OCI-LY7 (cell line): ENCODE data around the gene PANK4. TPM values are rescaled to one million over a fixed set of nuclear protein-coding genes. Genes with fewer than 3 reads are reported as not detected.

Experiments
- BruUV-seq: library from RNA; stranded (reverse); fragments of 400-500 nt; replicated peaks from 2 replicates; lab custom pipeline; 2021; lab: Mats Ljungman, UMichigan
- CTCF ChIA-PET: fragments of 300-600 bp; sonication (Branson Sonifier 250); formaldehyde crosslinking; loops from one replicate; lab custom pipeline; 2022; ENCODE audit warnings: antibody characterized with exemption; ENCODE audit not compliant: unreplicated experiment; lab: Charles Lee
- POLR2A ChIA-PET: fragments of 300-600 bp; sonication (Branson Sonifier 250); formaldehyde crosslinking; loops from one replicate; lab custom pipeline; 2022; ENCODE audit warnings: antibody characterized with exemption; lab: Charles Lee
- DNase-seq: peaks from one replicate; pipeline ENCODE4 v3.0.0-alpha.2; 2015; ENCODE audit warnings: low spot score
- H2AFZ ChIP-seq: fragments of 200-600 bp; sonication (generic), shearing (Covaris generic); 2 replicates; pipeline ENCODE4 v1.6.1; 2014; ENCODE audit warnings: mild to moderate bottlenecking, antibody characterized with exemption, low read length, moderate library complexity
- H3K27ac ChIP-seq: fragments of 200-600 bp; sonication (generic); 2 replicates; pipeline ENCODE4 v1.5.1; 2014; ENCODE audit warnings: mixed run types, low read depth, mild to moderate bottlenecking, moderate library complexity, low read length, inconsistent platforms; ENCODE audit not compliant: poor library complexity, severe bottlenecking
- H3K36me3 ChIP-seq: fragments of 200-600 bp; sonication (generic); 2 replicates; pipeline ENCODE4 v1.6.1; 2014; ENCODE audit warnings: mild to moderate bottlenecking, antibody characterized with exemption, low read length, moderate library complexity, mixed read lengths; ENCODE audit not compliant: insufficient read depth
- H3K4me1 ChIP-seq: fragments of 200-600 bp; sonication (generic); 2 replicates; pipeline ENCODE4 v1.5.1; 2014; ENCODE audit warnings: mild to moderate bottlenecking, low read length; ENCODE audit not compliant: insufficient read depth, poor library complexity, severe bottlenecking
- H3K4me2 ChIP-seq: fragments of 200-600 bp; sonication (generic); 2 replicates; pipeline ENCODE4 v1.6.1; 2014; ENCODE audit warnings: mild to moderate bottlenecking, low read length
- H3K4me3 ChIP-seq: fragments of 200-600 bp; sonication (generic); 2 replicates; pipeline ENCODE4 v1.5.1; 2014; ENCODE audit warnings: mild to moderate bottlenecking, low read depth, low read length; ENCODE audit not compliant: poor library complexity, severe bottlenecking
- H3K79me2 ChIP-seq: fragments of 200-600 bp; sonication (generic); 2 replicates; pipeline ENCODE4 v1.6.1; 2016; ENCODE audit warnings: low read depth, mild to moderate bottlenecking, low read length, moderate library complexity, mixed read lengths; ENCODE audit not compliant: insufficient read depth
- H3K9me2 ChIP-seq: fragments of 200-600 bp; sonication (generic); 2 replicates; pipeline ENCODE4 v1.6.1; 2016; ENCODE audit warnings: mild to moderate bottlenecking, low read length, mixed read lengths; ENCODE audit not compliant: insufficient read depth
- H3K9me3 ChIP-seq: fragments of 200-600 bp; sonication (generic); 2 replicates; pipeline ENCODE4 v1.6.1; 2014; ENCODE audit warnings: mild to moderate bottlenecking, mixed run types, low read length, mixed read lengths
- H4K20me1 ChIP-seq: fragments of 200-600 bp; sonication (generic); 2 replicates; pipeline ENCODE4 v1.6.1; 2014; ENCODE audit warnings: mild to moderate bottlenecking, antibody characterized with exemption, low read length, moderate library complexity, mixed read lengths; ENCODE audit not compliant: insufficient read depth
- EZH2phosphoT487 ChIP-seq: fragments of 200-600 bp; sonication (generic); IDR thresholded peaks from 2 replicates; pipeline ENCODE4 v1.6.1; 2018; ENCODE audit warnings: low read depth, borderline replicate concordance, mild to moderate bottlenecking, mixed run types, antibody characterized with exemption, low read length, moderate library complexity, mixed read lengths
- intact Hi-C: fragments of 100-400 bp; cut with micrococcal nuclease; formaldehyde crosslinking; loops from one replicate; pipeline ENCODE4 v1.10.0; 2022; ENCODE audit not compliant: unreplicated experiment
- total RNA-seq, 2 experiments: library from RNA; depleted of rRNA in 1 of 2; stranded (reverse); fragments of >200 nt in 1 of 2; shearing (Covaris generic) in 1 of 2; gene quantifications; 2 replicates each; pipeline ENCODE4 v1.2.3, GENCODE V29; 2014 to 2022
- TF ChIP-seq, protein P1 (sequence below): fragments of 200-600 bp; sonication (generic); conservative IDR thresholded peaks from 2 replicates; pipeline ENCODE4 v1.5.1; 2014; ENCODE audit warnings: mild to moderate bottlenecking, antibody characterized with exemption, low read length, moderate library complexity, mixed read lengths

The PANK4 gene
- total RNA-seq, 2 experiments from 2014 or later = 49.1 to 55.9 TPM

DNA sequence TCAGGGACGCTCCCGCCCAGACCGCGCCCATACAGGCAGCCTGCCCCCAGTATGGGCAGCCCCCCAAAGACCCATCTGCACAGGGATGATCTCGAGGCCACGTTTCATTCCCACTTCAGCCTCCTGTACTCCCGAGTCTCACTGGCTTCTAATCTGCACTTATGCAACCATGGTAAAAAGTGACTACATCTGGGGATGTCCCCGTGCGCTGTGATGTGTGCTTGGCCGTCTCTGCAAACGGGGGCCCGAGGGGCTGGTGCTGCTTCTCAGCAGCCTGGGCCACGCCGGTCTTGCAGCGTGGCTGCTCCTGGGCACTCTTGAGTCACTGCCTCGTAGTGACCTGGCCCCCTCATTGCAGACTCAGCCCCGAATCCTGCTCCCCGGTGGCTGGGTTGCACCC, 67.7 kb downstream of the PANK4 start:
- no TSS peak for BruUV-seq
- Histone ChIP-seq H3K79me2 (no peaks in the 10 kb centered on the region), H3K27ac (no peak overlapping the region), H3K4me2 (no peak overlapping the region), H3K36me3 (no peaks in the 10 kb centered on the region), H3K9me3 (no peaks in the 10 kb centered on the region), H3K4me1 (no peaks in the 10 kb centered on the region), H2AFZ (no peak overlapping the region), H4K20me1 (no peaks in the 10 kb centered on the region), H3K9me2 (no peaks in the 10 kb centered on the region), H3K4me3 (no peak overlapping the region)
- ChIA-PET POLR2A (no interaction called here), CTCF (no interaction called here)
- DNase-seq = no peak
- TF ChIP-seq, protein P1, sequence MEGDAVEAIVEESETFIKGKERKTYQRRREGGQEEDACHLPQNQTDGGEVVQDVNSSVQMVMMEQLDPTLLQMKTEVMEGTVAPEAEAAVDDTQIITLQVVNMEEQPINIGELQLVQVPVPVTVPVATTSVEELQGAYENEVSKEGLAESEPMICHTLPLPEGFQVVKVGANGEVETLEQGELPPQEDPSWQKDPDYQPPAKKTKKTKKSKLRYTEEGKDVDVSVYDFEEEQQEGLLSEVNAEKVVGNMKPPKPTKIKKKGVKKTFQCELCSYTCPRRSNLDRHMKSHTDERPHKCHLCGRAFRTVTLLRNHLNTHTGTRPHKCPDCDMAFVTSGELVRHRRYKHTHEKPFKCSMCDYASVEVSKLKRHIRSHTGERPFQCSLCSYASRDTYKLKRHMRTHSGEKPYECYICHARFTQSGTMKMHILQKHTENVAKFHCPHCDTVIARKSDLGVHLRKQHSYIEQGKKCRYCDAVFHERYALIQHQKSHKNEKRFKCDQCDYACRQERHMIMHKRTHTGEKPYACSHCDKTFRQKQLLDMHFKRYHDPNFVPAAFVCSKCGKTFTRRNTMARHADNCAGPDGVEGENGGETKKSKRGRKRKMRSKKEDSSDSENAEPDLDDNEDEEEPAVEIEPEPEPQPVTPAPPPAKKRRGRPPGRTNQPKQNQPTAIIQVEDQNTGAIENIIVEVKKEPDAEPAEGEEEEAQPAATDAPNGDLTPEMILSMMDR = no peak
- no peak for TF ChIP-seq EZH2phosphoT487
- intact Hi-C loops = no loop called here

Other genes with a start within 250 kb of the PANK4 start
- gene MORN1, start 135.0 kb downstream of the PANK4 start, total RNA-seq (2014; rRNA removed; shearing (Covaris generic)) = 13.1 and 19.4 TPM in 2 replicates
- gene MORN1, start 135.0 kb downstream of the PANK4 start, total RNA-seq (2022) = 23.6 and 29.7 TPM in 2 replicates
- 54.4 and 60.5 TPM in 2 replicates for gene RER1, start 134.8 kb downstream of the PANK4 start, total RNA-seq (2014; rRNA removed; shearing (Covaris generic))
- 113 and 138 TPM in 2 replicates for gene RER1, start 134.8 kb downstream of the PANK4 start, total RNA-seq (2022)
- 22.6 and 23.3 TPM in 2 replicates for gene PEX10, start 114.0 kb downstream of the PANK4 start, total RNA-seq (2014; rRNA removed; shearing (Covaris generic))
- gene PEX10, start 114.0 kb downstream of the PANK4 start, total RNA-seq (2022) = 19.4 and 24.5 TPM in 2 replicates
- 1.8 and 2.2 TPM in 2 replicates for gene PLCH2, start 50.3 kb downstream of the PANK4 start, total RNA-seq (2014; rRNA removed; shearing (Covaris generic))
- gene PLCH2, start 50.3 kb downstream of the PANK4 start, total RNA-seq (2022) = 1.0 and 1.4 TPM in 2 replicates
- gene HES5, start 3.7 kb upstream of the PANK4 start, total RNA-seq (2014; rRNA removed; shearing (Covaris generic)) = not detected in 2 replicates
- not detected in 2 replicates for gene HES5, start 3.7 kb upstream of the PANK4 start, total RNA-seq (2022)
- gene TNFRSF14, start 29.8 kb upstream of the PANK4 start, total RNA-seq (2014; rRNA removed; shearing (Covaris generic)) = 15.0 and 18.5 TPM in 2 replicates
- gene TNFRSF14, start 29.8 kb upstream of the PANK4 start, total RNA-seq (2022) = 15.7 and 18.9 TPM in 2 replicates
- gene PRXL2B, start 60.2 kb upstream of the PANK4 start, total RNA-seq (2014; rRNA removed; shearing (Covaris generic)) = 7.0 and 10.4 TPM in 2 replicates
- 4.8 and 5.2 TPM in 2 replicates for gene PRXL2B, start 60.2 kb upstream of the PANK4 start, total RNA-seq (2022)
- gene MMEL1, start 106.4 kb upstream of the PANK4 start, total RNA-seq (2014; rRNA removed; shearing (Covaris generic)) = not detected in 2 replicates
- not detected in 2 replicates for gene MMEL1, start 106.4 kb upstream of the PANK4 start, total RNA-seq (2022)